ENCODE measurements around the gene MBD3. TPM values are rescaled to one million over a fixed set of nuclear protein-coding genes. Genes with fewer than 3 reads are reported as not detected.

MBD3 gene
- total RNA-seq, 2 experiments from 2014 or later, result 58.1 to 63.7 TPM

- no peak for DNase-seq
- CTCF ChIA-PET, result interaction anchor here (0.7 to 2.5 kb wide), 6 partner anchors 15 to 220 kb away, joined by 3 to 13 read pairs (median 4); no protein-coding TSS in a partner anchor
- Mint-ChIP-seq H3K36me3 (ENCODE audit: low read depth) (peaks cover 13% of the 10 kb centered on the region), H3K4me3 (peak overlapping the region; percentile 98), H3K4me1 (ENCODE audit: low read depth) (peaks cover 52% of the 10 kb centered on the region), H3K27ac (peak overlapping the region; percentile 97), H3K9me3 (no peaks in the 10 kb centered on the region), H3K27me3 (ENCODE audit: low read depth) (no peaks in the 10 kb centered on the region)
- intact Hi-C loops (cut with micrococcal nuclease), result loop anchor here (1.0 kb wide), 1 partner anchor 65 kb away; no protein-coding TSS in a partner anchor
Observed at GRCh38 chr19:1606138-1606651, 13.5 kb upstream of the MBD3 start.

DNA sequence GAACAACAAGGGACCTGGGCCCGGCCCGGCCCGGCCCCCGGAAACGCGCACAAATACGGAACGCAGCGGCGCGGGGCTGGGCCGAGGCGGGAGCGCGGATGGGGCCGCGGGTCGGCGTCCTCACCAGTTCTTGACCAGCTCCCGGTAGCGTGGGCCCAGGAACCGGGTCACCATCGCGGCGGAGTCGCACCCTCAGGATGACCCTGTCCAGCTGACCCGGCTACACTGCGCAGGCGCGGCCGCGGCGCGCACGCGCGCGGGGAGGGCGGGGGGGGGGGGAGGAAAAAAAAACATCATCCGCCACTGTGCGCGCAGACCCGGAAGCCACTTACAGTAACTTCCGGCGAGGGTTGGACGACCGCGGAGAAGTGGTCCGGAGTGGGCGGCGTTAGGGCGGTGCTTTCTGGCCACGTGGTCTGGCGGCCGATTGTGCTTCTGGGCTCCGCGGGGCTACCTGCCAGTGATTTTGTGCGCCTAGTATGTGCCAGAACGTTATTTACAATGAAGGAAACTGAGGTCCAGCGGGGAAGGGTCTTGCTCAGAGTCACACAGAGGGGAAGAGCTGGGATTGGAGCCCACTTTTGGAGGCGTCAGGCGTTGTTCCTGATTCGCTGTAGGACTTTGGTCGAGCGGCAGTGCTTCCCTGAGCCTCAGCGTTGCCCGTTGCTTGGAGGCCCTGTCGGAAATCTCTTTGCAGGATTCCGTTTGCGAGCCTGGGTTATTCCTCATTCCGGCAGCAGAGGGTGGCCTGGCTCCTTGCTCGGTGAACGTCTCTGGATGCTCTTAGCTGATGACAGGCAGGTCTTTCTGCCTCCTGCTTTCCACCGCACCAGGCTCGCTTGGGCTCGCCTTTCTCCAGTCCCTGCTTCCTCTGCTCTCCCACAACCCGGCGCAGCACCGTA lies 12.8 kb upstream of the MBD3 start, which contains the start of gene UQCR11:
Gene UQCR11, minus strand, starts transcription at position 227 of the 902 bp plus-strand sequence. Its CDS starts 53 bp downstream, at position 174.
- Mint-ChIP-seq H3K9me3 (no peaks in the 10 kb centered on the region), H3K27me3 (ENCODE audit: low read depth) (no peaks in the 10 kb centered on the region), H3K4me3 (peak within 1 kb of the TSS; percentile 98), H3K4me1 (ENCODE audit: low read depth) (peaks cover 48% of the 10 kb centered on the region), H3K27ac (peak within 1 kb of the TSS; percentile 97), H3K36me3 (ENCODE audit: low read depth) (peaks cover 12% of the 10 kb centered on the region)
- peak; percentile 94 for DNase-seq
- intact Hi-C loops (cut with micrococcal nuclease), result loop anchor here (1.0 kb wide), 5 partner anchors 13 to 162 kb away; partner anchors contain the start of genes C19orf25, MBD3 and TCF3
- CTCF ChIA-PET, result interaction anchor here (0.6 to 2.5 kb wide), 7 partner anchors 15 to 296 kb away, joined by 3 to 13 read pairs (median 3); no protein-coding TSS in a partner anchor

DNA sequence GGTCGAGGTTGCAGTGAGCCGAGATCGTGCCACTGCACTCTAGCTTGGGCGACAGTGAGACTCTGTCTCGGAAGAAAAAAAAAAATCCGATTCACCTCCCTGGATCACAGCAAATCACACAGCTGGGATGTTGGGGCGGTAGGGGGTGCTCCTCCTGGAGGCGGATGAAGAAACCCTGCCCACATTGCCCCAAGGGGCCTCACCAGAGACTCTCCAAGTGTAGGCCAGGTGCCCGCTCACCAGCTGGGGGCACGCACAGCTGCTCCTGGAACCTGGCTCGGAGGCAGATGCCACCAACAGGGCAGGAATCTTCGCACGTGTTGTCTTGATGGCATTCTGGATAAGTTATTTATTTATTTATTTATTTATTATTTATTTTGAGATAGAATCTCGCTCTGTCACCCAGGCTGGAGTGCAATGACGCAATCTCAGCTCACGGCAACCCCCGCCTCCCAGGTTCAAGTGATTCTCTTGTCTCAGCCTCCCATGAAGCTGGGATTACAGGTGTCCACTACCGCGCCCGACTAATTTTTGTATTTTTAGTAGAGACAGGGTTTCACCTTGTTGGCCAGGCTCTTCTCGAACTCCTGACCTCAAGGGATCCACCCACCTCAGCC lies 9.5 kb upstream of the MBD3 start:
- DNase-seq, result no peak
- no peaks in the 10 kb centered on the region for H3K27me3 Mint-ChIP-seq (ENCODE audit: low read depth)
- H3K27ac Mint-ChIP-seq, result no peak overlapping the region
- no peaks in the 10 kb centered on the region for H3K9me3 Mint-ChIP-seq
- H3K36me3 Mint-ChIP-seq (ENCODE audit: low read depth), result peaks cover 18% of the 10 kb centered on the region
- CTCF ChIA-PET, result no interaction called here
- no peak overlapping the region for H3K4me3 Mint-ChIP-seq
- H3K4me1 Mint-ChIP-seq (ENCODE audit: low read depth), result peaks cover 32% of the 10 kb centered on the region
- intact Hi-C loops (cut with micrococcal nuclease), result no loop called here

GRCh38 chr19:1601613-1602064 lies 9.0 kb upstream of the MBD3 start:
- intact Hi-C loops (cut with micrococcal nuclease), result no loop called here
- peaks cover 29% of the 10 kb centered on the region for H3K4me1 Mint-ChIP-seq (ENCODE audit: low read depth)
- H3K27ac Mint-ChIP-seq, result peak overlapping the region; percentile 41
- peaks cover 18% of the 10 kb centered on the region for H3K36me3 Mint-ChIP-seq (ENCODE audit: low read depth)
- CTCF ChIA-PET, result no interaction called here
- no peak for DNase-seq
- H3K9me3 Mint-ChIP-seq, result no peaks in the 10 kb centered on the region
- no peaks in the 10 kb centered on the region for H3K27me3 Mint-ChIP-seq (ENCODE audit: low read depth)
- H3K4me3 Mint-ChIP-seq, result no peak overlapping the region

DNA sequence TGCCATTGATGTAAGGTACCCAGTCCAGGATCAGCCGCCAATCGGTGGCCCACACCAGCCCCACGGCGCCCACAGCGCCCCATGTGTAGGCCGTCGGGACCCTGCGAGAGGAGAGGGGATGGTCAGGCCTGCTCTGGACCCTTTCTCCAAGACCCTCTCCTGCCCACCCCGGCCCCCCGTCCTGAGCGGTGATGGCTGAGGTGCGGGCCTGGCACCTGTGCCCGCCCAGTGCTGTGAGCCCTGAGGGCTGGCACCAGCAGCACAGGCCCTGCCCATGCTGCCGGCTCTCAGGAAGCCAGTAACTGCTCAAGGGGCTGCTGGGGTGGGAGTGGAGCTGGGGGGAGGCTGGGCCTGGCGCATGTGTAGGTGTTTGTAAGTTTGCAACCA lies 6.8 kb upstream of the MBD3 start:
- intact Hi-C loops (cut with micrococcal nuclease), result loop anchor here (10.0 kb wide), 1 partner anchor 325 kb away; the partner anchor contains the start of gene FAM174C
- DNase-seq, result no peak
- Mint-ChIP-seq H3K27me3 (ENCODE audit: low read depth) (no peaks in the 10 kb centered on the region), H3K36me3 (ENCODE audit: low read depth) (peaks cover 20% of the 10 kb centered on the region), H3K4me1 (ENCODE audit: low read depth) (peaks cover 22% of the 10 kb centered on the region), H3K9me3 (no peaks in the 10 kb centered on the region), H3K4me3 (no peak overlapping the region), H3K27ac (no peak overlapping the region)
- CTCF ChIA-PET, result interaction anchor here (0.7 kb wide), 1 partner anchor 71 kb away, joined by 3 read pairs; no protein-coding TSS in a partner anchor

GRCh38 chr19:1598777-1599459 lies 6.3 kb upstream of the MBD3 start:
- DNase-seq, result no peak
- no peaks in the 10 kb centered on the region for H3K9me3 Mint-ChIP-seq
- no peak overlapping the region for H3K4me3 Mint-ChIP-seq
- H3K36me3 Mint-ChIP-seq (ENCODE audit: low read depth), result peaks cover 17% of the 10 kb centered on the region
- H3K27ac Mint-ChIP-seq, result no peak overlapping the region
- intact Hi-C loops (cut with micrococcal nuclease), result loop anchor here (10.0 kb wide), 1 partner anchor 324 kb away; the partner anchor contains the start of gene FAM174C
- CTCF ChIA-PET, result interaction anchor here (0.7 kb wide), 1 partner anchor 72 kb away, joined by 3 read pairs; no protein-coding TSS in a partner anchor
- H3K4me1 Mint-ChIP-seq (ENCODE audit: low read depth), result peaks cover 17% of the 10 kb centered on the region
- H3K27me3 Mint-ChIP-seq (ENCODE audit: low read depth), result no peaks in the 10 kb centered on the region

DNA sequence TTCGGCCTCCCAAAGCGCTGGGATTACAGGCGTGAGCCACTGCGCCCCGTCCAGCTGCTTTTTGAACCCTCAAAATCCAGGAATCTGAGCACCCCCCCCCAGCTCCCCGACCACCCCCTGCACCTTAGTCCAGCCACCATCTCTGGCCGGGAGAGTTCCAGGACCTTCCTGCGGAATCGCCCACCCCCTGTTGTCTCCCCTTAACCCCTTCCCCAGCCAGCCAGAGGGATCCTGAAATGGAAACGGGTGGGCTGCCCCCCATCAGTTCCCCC lies 772 bp upstream of the MBD3 start:
- H3K27ac Mint-ChIP-seq, result peak overlapping the region; percentile 78
- no peaks in the 10 kb centered on the region for H3K9me3 Mint-ChIP-seq
- peaks cover 23% of the 10 kb centered on the region for H3K36me3 Mint-ChIP-seq (ENCODE audit: low read depth)
- H3K4me1 Mint-ChIP-seq (ENCODE audit: low read depth), result peaks cover 17% of the 10 kb centered on the region
- CTCF ChIA-PET, result interaction anchor here (0.5 to 1.2 kb wide), 5 partner anchors 10 to 299 kb away, joined by 3 to 4 read pairs (median 3); no protein-coding TSS in a partner anchor
- intact Hi-C loops (cut with micrococcal nuclease), result loop anchor here (5.0 to 10.0 kb wide), 2 partner anchors 269 to 319 kb away; partner anchors contain the start of genes FAM174C and KLF16
- no peak for DNase-seq
- H3K4me3 Mint-ChIP-seq, result peak overlapping the region; percentile 82
- no peaks in the 10 kb centered on the region for H3K27me3 Mint-ChIP-seq (ENCODE audit: low read depth)

GRCh38 chr19:1592024-1592754 lies 476 bp downstream of the MBD3 start:
- peak; percentile 84 for DNase-seq
- H3K4me1 Mint-ChIP-seq (ENCODE audit: low read depth), result peaks cover 26% of the 10 kb centered on the region
- peaks cover 20% of the 10 kb centered on the region for H3K36me3 Mint-ChIP-seq (ENCODE audit: low read depth)
- intact Hi-C loops (cut with micrococcal nuclease), result loop anchor here (1.0 to 10.0 kb wide), 5 partner anchors 13 to 317 kb away; partner anchors contain the start of genes FAM174C, KLF16, NDUFS7 and UQCR11
- H3K27ac Mint-ChIP-seq, result peak overlapping the region; percentile 82
- no peaks in the 10 kb centered on the region for H3K27me3 Mint-ChIP-seq (ENCODE audit: low read depth)
- CTCF ChIA-PET, result interaction anchor here (0.9 to 2.7 kb wide), 4 partner anchors 8 to 153 kb away, joined by 3 to 16 read pairs (median 4); no protein-coding TSS in a partner anchor
- H3K4me3 Mint-ChIP-seq, result peak overlapping the region; percentile 96
- H3K9me3 Mint-ChIP-seq, result no peaks in the 10 kb centered on the region

- intact Hi-C loops (cut with micrococcal nuclease), result loop anchor here (1.0 to 10.0 kb wide), 5 partner anchors 14 to 317 kb away; partner anchors contain the start of genes FAM174C, KLF16, NDUFS7 and UQCR11
- Mint-ChIP-seq H3K36me3 (ENCODE audit: low read depth) (peaks cover 19% of the 10 kb centered on the region), H3K27ac (peak overlapping the region; percentile 82), H3K4me1 (ENCODE audit: low read depth) (peaks cover 26% of the 10 kb centered on the region), H3K27me3 (ENCODE audit: low read depth) (no peaks in the 10 kb centered on the region), H3K4me3 (peak overlapping the region; percentile 96), H3K9me3 (no peaks in the 10 kb centered on the region)
- CTCF ChIA-PET, result interaction anchor here (0.9 to 2.7 kb wide), 4 partner anchors 10 to 81 kb away, joined by 4 to 16 read pairs (median 6); partner anchors contain the start of gene UQCR11
- DNase-seq, result no peak
Observed at GRCh38 chr19:1591421-1592023, 1.1 kb downstream of the MBD3 start.

- intact Hi-C loops (cut with micrococcal nuclease), result loop anchor here (1.0 to 10.0 kb wide), 3 partner anchors 81 to 316 kb away; partner anchors contain the start of genes FAM174C and KLF16
- peak; percentile 53 for DNase-seq
- peak overlapping the region; percentile 82 for H3K27ac Mint-ChIP-seq
- peak overlapping the region; percentile 96 for H3K4me3 Mint-ChIP-seq
- CTCF ChIA-PET, result interaction anchor here (0.6 to 2.7 kb wide), 7 partner anchors 9 to 722 kb away, joined by 3 to 16 read pairs (median 4); partner anchors contain the start of gene UQCR11
- peaks cover 26% of the 10 kb centered on the region for H3K4me1 Mint-ChIP-seq (ENCODE audit: low read depth)
- H3K9me3 Mint-ChIP-seq, result no peaks in the 10 kb centered on the region
- H3K36me3 Mint-ChIP-seq (ENCODE audit: low read depth), result peaks cover 22% of the 10 kb centered on the region
- no peaks in the 10 kb centered on the region for H3K27me3 Mint-ChIP-seq (ENCODE audit: low read depth)
Observed at GRCh38 chr19:1590641-1591397, 1.8 kb downstream of the MBD3 start.
